Natural killer cell (primary cell): ENCODE results near the gene CLDN19. TPM values are rescaled to one million over a fixed set of nuclear protein-coding genes. Genes with fewer than 3 reads are reported as not detected.
A peak's percentile ranks its signal among the peaks of the same experiment; 100 is the strongest.

Experiments used
- ATAC-seq, 3 donors: fragments of 150-1000 bp in 2 of 3; fragments of 200-7000 bp in 1 of 3; cut with Tn5 transposase; 1 replicate in 1 of 3; 2 replicates in 2 of 3; pipeline ENCODE4 v1.10.0; 2021; ENCODE audit warnings: mild to moderate bottlenecking in 2 of 3, moderate library complexity in 2 of 3
- DNase-seq, 2 donors: peaks; one replicate each; pipeline versions ENCODE4 v3.0.0 to v3.0.0-alpha.2; 2013 to 2021; ENCODE audit warnings: mixed read lengths in 1 of 2
- H3K27ac ChIP-seq: one replicate; pipeline ENCODE4 v1.5.1; 2013; ENCODE audit warnings: mild to moderate bottlenecking, low read length
- H3K27me3 ChIP-seq: one replicate; pipeline ENCODE4 v1.6.1; 2013; ENCODE audit warnings: low read length; ENCODE audit not compliant: control insufficient read depth, insufficient read depth
- H3K36me3 ChIP-seq: one replicate; pipeline ENCODE4 v1.6.1; 2013; ENCODE audit warnings: low read length; ENCODE audit not compliant: control insufficient read depth, insufficient read depth
- H3K4me1 ChIP-seq: one replicate; pipeline ENCODE4 v1.6.1; 2013; ENCODE audit warnings: low read length; ENCODE audit not compliant: control insufficient read depth, insufficient read depth
- H3K4me3 ChIP-seq: one replicate; pipeline ENCODE4 v1.5.1; 2013; ENCODE audit warnings: low read length
- H3K9me3 ChIP-seq: one replicate; pipeline ENCODE4 v1.6.1; 2013; ENCODE audit warnings: low read length; ENCODE audit not compliant: control insufficient read depth, insufficient read depth
- H3K27ac Mint-ChIP-seq, 2 donors: one replicate each; pipeline ENCODE4 v1.8.0; 2022; ENCODE audit warnings: mild to moderate bottlenecking in 2 of 2, mixed read lengths in 2 of 2, moderate library complexity in 1 of 2
- H3K27me3 Mint-ChIP-seq, 2 donors: one replicate each; pipeline ENCODE4 v1.8.0; 2022; ENCODE audit warnings: low read depth in 2 of 2, mixed read lengths in 2 of 2
- H3K36me3 Mint-ChIP-seq: one replicate; pipeline ENCODE4 v1.8.0; 2022; ENCODE audit warnings: mixed read lengths
- H3K4me1 Mint-ChIP-seq, 2 donors: one replicate each; pipeline ENCODE4 v1.8.0; 2022; ENCODE audit warnings: mixed read lengths in 2 of 2
- H3K4me3 Mint-ChIP-seq: one replicate; pipeline ENCODE4 v1.8.0; 2022; ENCODE audit warnings: mild to moderate bottlenecking, moderate library complexity, mixed read lengths
- H3K9me3 Mint-ChIP-seq, 2 donors: one replicate each; pipeline ENCODE4 v1.8.0; 2022; ENCODE audit warnings: mixed read lengths in 2 of 2
- CTCF ChIP-seq: fragments of 200-600 bp; IDR thresholded peaks from one replicate; pipeline ENCODE4 v1.8.0; 2022; ENCODE audit warnings: antibody characterized with exemption
- WGBS: methylation state at CpG from one replicate; pipeline ENCODE4 v1.1.7; 2013; ENCODE audit warnings: missing lambda C conversion rate; ENCODE audit not compliant: insufficient coverage; 5-methylcytosine and 5-hydroxymethylcytosine counted together
- intact Hi-C: fragments of 100-400 bp; cut with micrococcal nuclease; formaldehyde crosslinking; loops from one replicate; pipeline ENCODE4 v1.14.2; 2022
- total RNA-seq, 4 donors: library from RNA; stranded (reverse); fragments of 120-200 nt in 1 of 4; gene quantifications; one replicate each; pipeline versions ENCODE4 v1.2.3 to v1.2.4, GENCODE V29; 2013 to 2022

The CLDN19 gene
- total RNA-seq, 3 donors from 2014 or later (not counting 1 experiment from before 2014, with no cell fraction given), result not detected

- H3K27me3 ChIP-seq, result no peaks in the 10 kb centered on the region
- no peaks in the 10 kb centered on the region for H3K9me3 ChIP-seq
- Mint-ChIP-seq H3K4me1 (peaks cover 21 to 24% of the 10 kb centered on the region in 2 donors), H3K36me3 (no peaks in the 10 kb centered on the region), H3K27ac (peak within 1 kb of the TSS; percentile 22 to 85), H3K27me3 (no peaks in the 10 kb centered on the region), H3K9me3 (no peaks in the 10 kb centered on the region), H3K4me3 (peak within 1 kb of the TSS; percentile 85)
- no peak within 1 kb of the TSS for H3K27ac ChIP-seq
- peak within 1 kb of the TSS; percentile 34 for H3K4me3 ChIP-seq
- DNase-seq (peak in 1 of 2 donors; percentile 63), ATAC-seq (peak; percentile 73 to 90 (median 90))
- peaks cover 10% of the 10 kb centered on the region for H3K36me3 ChIP-seq
- WGBS, result 10% methylated on average over 54 of the region's 54 CpGs
- peaks cover 16% of the 10 kb centered on the region for H3K4me1 ChIP-seq
- no peak for TF ChIP-seq CTCF
- intact Hi-C loops, result no loop called here
Measured at GRCh38 chr1:42784946-42785693, 45.1 kb upstream of the CLDN19 start, which contains the start of gene TMEM269. TMEM269 (plus strand) TSS chr1:42784991; CDS start chr1:42789894, 4,903 bp downstream.

GRCh38 chr1:42784547-42784945 lies 44.5 kb upstream of the CLDN19 start:
- H3K9me3 Mint-ChIP-seq, result no peaks in the 10 kb centered on the region
- no peaks in the 10 kb centered on the region for H3K9me3 ChIP-seq
- H3K27me3 Mint-ChIP-seq, result no peaks in the 10 kb centered on the region
- H3K36me3 Mint-ChIP-seq, result no peaks in the 10 kb centered on the region
- peak overlapping the region in 1 of 2 donors; percentile 85 for H3K27ac Mint-ChIP-seq
- peaks cover 12% of the 10 kb centered on the region for H3K36me3 ChIP-seq
- TF ChIP-seq CTCF, result no peak
- peak overlapping the region; percentile 49 for H3K4me3 Mint-ChIP-seq
- peaks cover 16% of the 10 kb centered on the region for H3K4me1 ChIP-seq
- 98% methylated on average over 16 of the region's 18 CpGs for WGBS
- intact Hi-C loops, result no loop called here
- H3K27ac ChIP-seq, result no peak overlapping the region
- no peak for ATAC-seq
- H3K4me1 Mint-ChIP-seq, result peaks cover 21 to 24% of the 10 kb centered on the region in 2 donors
- no peak overlapping the region for H3K4me3 ChIP-seq
- no peak for DNase-seq
- H3K27me3 ChIP-seq, result no peaks in the 10 kb centered on the region

GRCh38 chr1:42783092-42783491 lies 43.1 kb upstream of the CLDN19 start:
- no peak for TF ChIP-seq CTCF
- Mint-ChIP-seq H3K9me3 (no peaks in the 10 kb centered on the region), H3K4me1 (peaks cover 25 to 28% of the 10 kb centered on the region in 2 donors), H3K27ac (no peak overlapping the region), H3K27me3 (no peaks in the 10 kb centered on the region), H3K36me3 (peaks cover 1% of the 10 kb centered on the region), H3K4me3 (no peak overlapping the region)
- Histone ChIP-seq H3K27ac (no peak overlapping the region), H3K9me3 (no peaks in the 10 kb centered on the region), H3K4me1 (peaks cover 16% of the 10 kb centered on the region), H3K27me3 (no peaks in the 10 kb centered on the region), H3K36me3 (peaks cover 16% of the 10 kb centered on the region), H3K4me3 (no peak overlapping the region)
- 100% methylated on average over 2 of the region's 2 CpGs for WGBS
- DNase-seq, result no peak
- no peak for ATAC-seq
- intact Hi-C loops, result no loop called here
